ENCODE results near the gene ARID1B.

- no peak for TF ChIP-seq POLR2A (IDR thresholded peaks at IDR 0.05; ENCODE audit: low read depth, low read length)
- no peak for TF ChIP-seq REST (IDR thresholded peaks at IDR 0.05; ENCODE audit: low read depth, low read length)
- TF ChIP-seq EP300 (IDR thresholded peaks at IDR 0.05; ENCODE audit: borderline replicate concordance in 1 of 2, control insufficient read depth in 1 of 2, low read depth in 2 of 2, low read length in 2 of 2), result no peak
These were observed 120.8 kb downstream of the ARID1B start for GRCh38 chr6:156897907-156898531.

Measured in GM12878 (cell line).